ENCODE measurements around the gene TMEM106C.

TMEM106C gene

DNA sequence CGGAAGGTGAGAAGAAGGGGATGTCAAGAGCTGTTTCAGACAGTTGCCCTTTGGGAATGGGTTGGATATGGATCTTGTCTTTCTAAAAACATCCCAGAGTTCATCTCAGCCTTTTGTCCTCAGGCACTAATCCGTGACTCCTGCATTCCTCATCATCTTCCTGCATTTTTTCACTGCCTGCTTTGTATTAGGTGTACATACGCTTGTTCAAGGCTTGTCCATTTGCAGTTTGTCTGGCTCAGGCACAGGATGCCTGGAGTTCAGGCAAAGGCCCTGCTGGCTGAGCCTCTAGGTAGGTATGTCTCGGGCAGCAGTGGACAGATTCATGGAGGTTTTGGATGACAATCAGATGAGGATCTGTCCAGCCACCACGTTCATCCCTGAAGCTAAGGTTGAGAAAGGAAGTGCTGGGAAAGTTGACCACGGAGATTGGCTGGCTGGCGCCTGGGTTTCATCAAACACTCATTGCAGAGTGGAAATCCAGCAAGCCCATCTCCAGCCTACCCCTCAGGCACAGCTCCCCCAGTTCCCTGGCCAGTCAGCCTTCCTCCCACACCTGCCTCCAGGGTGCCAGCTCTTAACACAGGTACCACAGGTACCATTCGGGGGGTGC is 12.4 kb upstream of the TMEM106C start:
- no CpG with 5 or more reads among the region's 8 CpGs for WGBS (ENCODE audit: extremely low coverage, insufficient coverage, insufficient read length)
- DNase-seq: peak; percentile 82 to 83

DNA sequence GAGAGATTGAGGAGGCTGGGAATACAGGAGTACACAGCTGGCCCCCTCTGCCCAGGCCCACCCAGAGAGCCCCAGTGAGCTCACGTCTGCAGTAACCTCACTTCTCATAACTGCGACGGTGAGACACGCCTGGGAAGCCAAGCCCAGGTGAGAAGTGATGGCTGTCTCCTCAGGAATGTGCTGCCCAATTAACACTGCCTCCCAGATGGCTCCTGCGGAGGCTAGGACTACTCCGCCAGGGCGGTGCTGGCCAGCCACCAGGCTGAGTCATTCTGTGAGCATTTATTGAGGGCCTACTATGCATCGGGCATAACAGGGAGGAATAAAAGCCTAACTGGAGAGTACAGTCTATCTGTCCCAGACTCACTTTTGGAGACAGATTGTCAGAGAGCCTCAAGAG is 9.3 kb upstream of the TMEM106C start:
- Histone ChIP-seq H3K27ac (ENCODE audit: low read depth, low read length) (peak overlapping the region; percentile 42), H3K9ac (ENCODE audit: low read length) (no peak overlapping the region), H3K4me2 (ENCODE audit: low read length) (no peak overlapping the region), H3K23ac (ENCODE audit: low read length) (no peak overlapping the region), H3K18ac (ENCODE audit: low read length) (no peak overlapping the region), H3K79me2 (ENCODE audit: control insufficient read depth, insufficient read depth, low read length, poor library complexity) (peaks cover 2% of the 10 kb centered on the region), H3K14ac (ENCODE audit: low read length) (peak overlapping the region; percentile 1), H3K36me3 (ENCODE audit: control insufficient read depth in 1 of 2, insufficient read depth in 2 of 2, low read length in 2 of 2) (no peaks in the 10 kb centered on the region), H4K12ac (ENCODE audit: low read depth, low read length) (no peak overlapping the region), H2BK12ac (ENCODE audit: low read length) (peak overlapping the region; percentile 9), H3K27me3 (ENCODE audit: insufficient read depth, low read length) (no peaks in the 10 kb centered on the region), H4K8ac (ENCODE audit: low read depth, low read length) (no peak overlapping the region), H3K4ac (ENCODE audit: low read depth, low read length) (no peak overlapping the region), H3K79me1 (ENCODE audit: low read length) (peaks cover 26% of the 10 kb centered on the region), H2AK5ac (ENCODE audit: low read length) (peak overlapping the region; percentile 5), H2BK120ac (ENCODE audit: insufficient read depth, low read length, poor library complexity) (peak overlapping the region; percentile 12), H3K9me3 (ENCODE audit: insufficient read depth, low read depth, low read length) (peaks cover 9% of the 10 kb centered on the region), H3K4me3 (ENCODE audit: low read depth, low read length) (no peak overlapping the region), H2BK5ac (ENCODE audit: low read depth, low read length, poor library complexity) (peak overlapping the region; percentile 4), H2AFZ (ENCODE audit: insufficient read depth, low read length, poor library complexity) (no peak overlapping the region), H4K91ac (ENCODE audit: low read depth, low read length) (peak overlapping the region; percentile 28), H3K4me1 (ENCODE audit: control insufficient read depth in 1 of 2, insufficient read depth in 2 of 2, low read length in 2 of 2) (peaks cover 37 to 49% of the 10 kb centered on the region in 2 experiments)
- peak; percentile 21 to 52 for DNase-seq
- WGBS (ENCODE audit: extremely low coverage, insufficient coverage, insufficient read length): no CpG with 5 or more reads among the region's 8 CpGs

More for the DNA sequence above, 12.4 kb upstream of the TMEM106C start:
- no peaks in the 10 kb centered on the region for H3K27me3 ChIP-seq (ENCODE audit: insufficient read depth, low read length)
- H3K36me3 ChIP-seq (ENCODE audit: control insufficient read depth in 1 of 2, insufficient read depth in 2 of 2, low read length in 2 of 2): no peaks in the 10 kb centered on the region
- H3K14ac ChIP-seq (ENCODE audit: low read length): peak overlapping the region; percentile 75
- no peak overlapping the region for H2AFZ ChIP-seq (ENCODE audit: insufficient read depth, low read length, poor library complexity)
- H3K18ac ChIP-seq (ENCODE audit: low read length): peak overlapping the region; percentile 19
- H3K23ac ChIP-seq (ENCODE audit: low read length): no peak overlapping the region
- H2AK5ac ChIP-seq (ENCODE audit: low read length): peak overlapping the region; percentile 73
- H3K4me1 ChIP-seq (ENCODE audit: control insufficient read depth in 1 of 2, insufficient read depth in 2 of 2, low read length in 2 of 2): peaks cover 39 to 57% of the 10 kb centered on the region in 2 experiments
- H2BK5ac ChIP-seq (ENCODE audit: low read depth, low read length, poor library complexity): peak overlapping the region; percentile 68
- H3K9me3 ChIP-seq (ENCODE audit: insufficient read depth, low read depth, low read length): peaks cover 2% of the 10 kb centered on the region
- H3K9ac ChIP-seq (ENCODE audit: low read length): no peak overlapping the region
- peaks cover 2% of the 10 kb centered on the region for H3K79me2 ChIP-seq (ENCODE audit: control insufficient read depth, insufficient read depth, low read length, poor library complexity)
- H2BK12ac ChIP-seq (ENCODE audit: low read length): peak overlapping the region; percentile 44
- peak overlapping the region; percentile 66 for H2BK120ac ChIP-seq (ENCODE audit: insufficient read depth, low read length, poor library complexity)
- peak overlapping the region; percentile 24 for H3K4ac ChIP-seq (ENCODE audit: low read depth, low read length)
- H3K79me1 ChIP-seq (ENCODE audit: low read length): peaks cover 29% of the 10 kb centered on the region
- peak overlapping the region; percentile 71 for H4K91ac ChIP-seq (ENCODE audit: low read depth, low read length)
- H4K12ac ChIP-seq (ENCODE audit: low read depth, low read length): no peak overlapping the region
- H3K27ac ChIP-seq (ENCODE audit: low read depth, low read length): peak overlapping the region; percentile 84
- H3K4me2 ChIP-seq (ENCODE audit: low read length): peak overlapping the region; percentile 26
- H3K4me3 ChIP-seq (ENCODE audit: low read depth, low read length): no peak overlapping the region
- peak overlapping the region; percentile 31 for H4K8ac ChIP-seq (ENCODE audit: low read depth, low read length)

DNA sequence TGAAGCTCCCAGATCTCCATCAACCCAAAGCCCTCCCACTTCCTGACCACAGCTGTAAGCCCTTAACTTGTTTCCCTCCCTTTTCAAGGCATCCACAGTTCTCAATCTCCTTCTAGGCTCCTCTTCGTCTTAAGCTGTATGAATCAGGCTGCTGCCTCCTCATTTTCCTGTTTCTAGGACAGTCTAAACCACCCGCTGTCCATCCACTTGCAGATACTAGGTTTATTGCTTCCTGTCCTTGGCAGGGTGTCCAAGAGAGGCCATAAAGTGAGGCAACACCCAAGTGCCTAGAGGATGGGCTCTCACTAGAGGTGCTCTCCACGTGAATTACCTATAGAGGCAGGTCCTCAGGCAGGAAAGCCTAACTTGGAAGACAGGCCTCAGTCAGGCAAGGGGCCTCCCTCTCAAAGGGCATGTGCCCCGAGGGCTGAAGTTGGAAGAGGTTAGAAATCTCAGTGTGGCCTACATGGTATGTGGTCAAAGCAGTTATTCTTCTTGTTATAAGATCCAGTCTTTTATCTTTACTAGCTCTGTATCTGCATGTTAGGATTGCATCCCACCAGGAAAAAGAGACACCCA is 8.8 kb upstream of the TMEM106C start:
- no peak overlapping the region for H4K8ac ChIP-seq (ENCODE audit: low read depth, low read length)
- H2BK12ac ChIP-seq (ENCODE audit: low read length): no peak overlapping the region
- no peak overlapping the region for H2AFZ ChIP-seq (ENCODE audit: insufficient read depth, low read length, poor library complexity)
- peaks cover 2% of the 10 kb centered on the region for H3K79me2 ChIP-seq (ENCODE audit: control insufficient read depth, insufficient read depth, low read length, poor library complexity)
- no peak overlapping the region for H3K4me3 ChIP-seq (ENCODE audit: low read depth, low read length)
- no peak overlapping the region for H3K4ac ChIP-seq (ENCODE audit: low read depth, low read length)
- H4K91ac ChIP-seq (ENCODE audit: low read depth, low read length): peak overlapping the region; percentile 28
- no peaks in the 10 kb centered on the region for H3K27me3 ChIP-seq (ENCODE audit: insufficient read depth, low read length)
- peaks cover 35 to 45% of the 10 kb centered on the region in 2 experiments for H3K4me1 ChIP-seq (ENCODE audit: control insufficient read depth in 1 of 2, insufficient read depth in 2 of 2, low read length in 2 of 2)
- peak overlapping the region; percentile 33 for H2AK5ac ChIP-seq (ENCODE audit: low read length)
- peak overlapping the region; percentile 11 for H3K14ac ChIP-seq (ENCODE audit: low read length)
- peaks cover 9% of the 10 kb centered on the region for H3K9me3 ChIP-seq (ENCODE audit: insufficient read depth, low read depth, low read length)
- H3K18ac ChIP-seq (ENCODE audit: low read length): no peak overlapping the region
- H4K12ac ChIP-seq (ENCODE audit: low read depth, low read length): no peak overlapping the region
- peak overlapping the region; percentile 12 for H2BK120ac ChIP-seq (ENCODE audit: insufficient read depth, low read length, poor library complexity)
- H3K23ac ChIP-seq (ENCODE audit: low read length): no peak overlapping the region
- H3K27ac ChIP-seq (ENCODE audit: low read depth, low read length): peak overlapping the region; percentile 42
- H3K4me2 ChIP-seq (ENCODE audit: low read length): no peak overlapping the region
- no peak overlapping the region for H3K9ac ChIP-seq (ENCODE audit: low read length)
- no peaks in the 10 kb centered on the region for H3K36me3 ChIP-seq (ENCODE audit: control insufficient read depth in 1 of 2, insufficient read depth in 2 of 2, low read length in 2 of 2)
- peak overlapping the region; percentile 3 for H2BK5ac ChIP-seq (ENCODE audit: low read depth, low read length, poor library complexity)
- H3K79me1 ChIP-seq (ENCODE audit: low read length): peaks cover 26% of the 10 kb centered on the region
- WGBS (ENCODE audit: extremely low coverage, insufficient coverage, insufficient read length): no CpG with 5 or more reads among the region's 4 CpGs
- DNase-seq: peak; percentile 74 to 94

DNA sequence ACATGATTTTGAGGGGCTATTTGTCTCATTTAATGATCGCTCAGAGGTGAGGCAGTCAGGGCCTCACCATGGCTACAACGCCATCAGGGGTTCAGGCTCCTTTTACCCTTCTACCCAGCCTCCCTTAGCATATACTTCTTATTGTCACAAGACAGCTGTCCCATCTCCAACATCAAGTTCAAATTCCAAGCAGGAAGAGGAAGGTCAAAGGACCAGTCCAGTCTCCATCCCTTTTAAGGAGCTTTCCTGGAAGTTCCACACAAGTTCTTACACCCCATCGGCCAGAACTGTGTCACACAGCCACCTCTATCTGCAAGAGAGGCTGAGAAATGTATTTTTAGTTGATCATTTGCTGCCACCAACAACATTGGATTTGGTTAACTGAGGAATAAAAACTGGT is 8.3 kb upstream of the TMEM106C start:
- no peak overlapping the region for H3K9ac ChIP-seq (ENCODE audit: low read length)
- H3K9me3 ChIP-seq (ENCODE audit: insufficient read depth, low read depth, low read length): peaks cover 9% of the 10 kb centered on the region
- H3K27me3 ChIP-seq (ENCODE audit: insufficient read depth, low read length): no peaks in the 10 kb centered on the region
- no peak overlapping the region for H2AK5ac ChIP-seq (ENCODE audit: low read length)
- H3K4me2 ChIP-seq (ENCODE audit: low read length): no peak overlapping the region
- no peak overlapping the region for H2AFZ ChIP-seq (ENCODE audit: insufficient read depth, low read length, poor library complexity)
- no peak overlapping the region for H3K18ac ChIP-seq (ENCODE audit: low read length)
- H3K4me1 ChIP-seq (ENCODE audit: control insufficient read depth in 1 of 2, insufficient read depth in 2 of 2, low read length in 2 of 2): peaks cover 30 to 40% of the 10 kb centered on the region in 2 experiments
- no peaks in the 10 kb centered on the region for H3K36me3 ChIP-seq (ENCODE audit: control insufficient read depth in 1 of 2, insufficient read depth in 2 of 2, low read length in 2 of 2)
- no peak overlapping the region for H3K4ac ChIP-seq (ENCODE audit: low read depth, low read length)
- H3K14ac ChIP-seq (ENCODE audit: low read length): no peak overlapping the region
- no peak overlapping the region for H4K12ac ChIP-seq (ENCODE audit: low read depth, low read length)
- H2BK5ac ChIP-seq (ENCODE audit: low read depth, low read length, poor library complexity): no peak overlapping the region
- peak overlapping the region; percentile 12 for H2BK120ac ChIP-seq (ENCODE audit: insufficient read depth, low read length, poor library complexity)
- H3K27ac ChIP-seq (ENCODE audit: low read depth, low read length): no peak overlapping the region
- no peak for DNase-seq
- no peak overlapping the region for H3K23ac ChIP-seq (ENCODE audit: low read length)
- H3K79me1 ChIP-seq (ENCODE audit: low read length): peaks cover 23% of the 10 kb centered on the region
- H4K91ac ChIP-seq (ENCODE audit: low read depth, low read length): no peak overlapping the region
- no peak overlapping the region for H2BK12ac ChIP-seq (ENCODE audit: low read length)
- H4K8ac ChIP-seq (ENCODE audit: low read depth, low read length): no peak overlapping the region
- no peak overlapping the region for H3K4me3 ChIP-seq (ENCODE audit: low read depth, low read length)
- no CpG with 5 or more reads among the region's 3 CpGs for WGBS (ENCODE audit: extremely low coverage, insufficient coverage, insufficient read length)
- peaks cover 2% of the 10 kb centered on the region for H3K79me2 ChIP-seq (ENCODE audit: control insufficient read depth, insufficient read depth, low read length, poor library complexity)
